Stimulated activated CD4-positive, alpha-beta T cell treated with anti-CD3 and anti-CD28 coated beads, Interleukin-4, amount 100 ng/mL, for 1 hour (primary cell): ENCODE results near the gene KRT7.

Experiments
- DNase-seq: peaks from one replicate; pipeline ENCODE4 v3.0.0-alpha.2; 2020

KRT7 gene

DNA sequence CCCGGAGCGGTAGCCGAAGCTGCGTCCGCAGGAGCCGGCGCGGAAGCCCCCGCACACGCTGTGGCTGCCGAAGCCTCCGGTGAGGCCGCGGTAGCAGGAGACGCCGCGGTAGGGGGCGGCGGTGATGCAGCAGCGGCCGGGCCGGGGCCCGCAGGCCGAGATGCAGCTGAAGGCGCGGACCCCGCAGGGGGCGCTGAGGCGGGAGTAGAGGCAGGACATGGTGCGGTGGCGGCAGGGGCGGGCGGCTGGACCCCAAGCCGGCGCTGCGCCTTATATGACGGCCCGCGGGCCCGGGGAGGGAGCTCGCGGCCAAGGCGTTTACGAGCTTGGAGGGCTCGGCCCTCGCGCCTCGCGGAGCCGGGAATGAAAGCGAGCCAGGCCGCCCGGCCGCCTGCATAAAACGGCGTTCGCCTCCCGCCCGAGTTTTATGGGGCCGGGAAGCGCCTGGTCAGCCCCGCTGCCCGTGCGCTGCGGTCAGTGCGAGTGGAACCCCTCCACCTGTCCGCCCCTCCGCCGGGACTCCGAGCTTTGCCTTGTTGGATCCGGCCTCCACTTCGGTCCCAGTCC is 25.4 kb downstream of the KRT7 start:
- no peak for DNase-seq

DNA sequence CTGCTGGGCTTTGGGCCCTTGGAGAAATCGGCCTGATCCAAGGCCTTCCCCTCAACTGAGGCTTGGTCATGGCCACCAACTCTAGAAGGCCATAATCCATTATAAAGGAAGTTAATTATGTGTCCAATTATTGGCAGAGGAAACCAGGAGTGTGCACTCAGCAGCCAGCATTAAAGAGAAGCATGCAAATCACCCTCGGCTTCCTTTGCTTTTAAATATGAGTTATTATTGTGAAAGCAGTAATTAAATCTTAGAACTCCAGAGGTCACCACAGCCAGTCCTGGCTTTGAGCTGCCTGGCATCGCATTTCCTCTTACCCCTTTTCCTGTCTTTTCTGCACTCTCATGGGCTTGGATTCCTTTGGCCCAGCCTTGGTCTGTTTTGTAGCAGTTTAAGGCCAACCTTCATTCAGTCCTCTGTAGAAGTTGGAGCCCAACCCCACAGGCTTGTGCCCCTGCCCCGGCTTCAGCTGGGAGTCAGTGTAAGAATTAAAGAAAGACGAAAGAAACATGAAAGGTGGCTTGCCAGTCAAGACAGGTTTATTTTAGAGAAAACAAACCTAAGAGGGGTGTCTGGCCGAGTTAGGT is 26.7 kb downstream of the KRT7 start:
- no peak for DNase-seq

DNA sequence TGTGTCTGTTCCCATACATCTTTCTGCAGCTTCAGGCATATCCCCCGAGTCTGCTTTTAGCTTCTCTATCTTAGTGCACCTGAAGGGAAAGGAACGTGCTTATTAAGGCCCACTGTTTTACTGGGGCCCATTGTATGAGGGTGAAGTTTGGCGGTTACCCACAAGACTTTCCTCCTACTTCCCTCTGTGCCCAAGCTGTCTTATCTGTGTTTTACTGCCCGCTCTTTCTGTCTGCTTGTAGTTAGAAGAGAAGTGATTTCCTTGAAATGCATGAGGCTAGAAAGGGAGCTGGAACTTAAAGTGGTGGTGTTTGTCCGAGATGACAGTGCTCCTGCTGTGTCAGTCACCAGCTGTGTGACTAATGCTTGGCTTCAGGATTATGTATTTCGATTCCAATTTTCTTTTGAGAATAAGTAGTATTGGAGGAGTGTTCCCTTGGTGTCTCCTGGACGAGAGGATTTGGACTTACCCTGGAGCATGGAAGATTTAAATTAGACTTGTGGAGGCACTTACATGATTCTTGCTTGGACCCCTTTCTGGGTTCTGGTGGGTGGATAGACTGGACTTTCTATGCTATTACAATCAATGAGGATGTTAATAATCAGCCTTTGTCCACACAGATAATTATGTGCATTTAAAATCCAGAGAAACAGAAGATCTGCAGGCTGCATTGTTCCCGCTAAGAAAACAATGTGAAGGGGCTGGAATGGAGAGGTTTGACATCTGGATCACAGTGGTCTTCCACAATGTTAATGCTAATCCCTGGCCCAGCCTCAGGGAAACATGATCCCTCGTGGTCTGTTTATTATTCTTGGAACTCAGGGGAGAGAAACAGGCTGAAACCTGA is 27.5 kb downstream of the KRT7 start:
- no peak for DNase-seq

DNA sequence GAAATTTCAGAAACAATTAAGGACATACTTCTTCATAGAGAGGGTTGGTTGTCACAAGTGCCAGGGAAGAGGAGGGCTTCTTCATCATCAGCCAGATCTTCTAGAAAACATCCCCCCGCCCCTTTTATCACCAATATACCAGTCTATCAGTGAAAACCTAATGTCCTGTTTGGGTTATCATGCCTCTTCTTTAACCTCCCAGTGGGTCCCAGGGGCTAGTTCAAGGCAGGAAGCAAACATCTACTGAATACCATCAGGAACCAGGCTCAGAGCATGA is 28.1 kb downstream of the KRT7 start:
- no peak for DNase-seq

DNA sequence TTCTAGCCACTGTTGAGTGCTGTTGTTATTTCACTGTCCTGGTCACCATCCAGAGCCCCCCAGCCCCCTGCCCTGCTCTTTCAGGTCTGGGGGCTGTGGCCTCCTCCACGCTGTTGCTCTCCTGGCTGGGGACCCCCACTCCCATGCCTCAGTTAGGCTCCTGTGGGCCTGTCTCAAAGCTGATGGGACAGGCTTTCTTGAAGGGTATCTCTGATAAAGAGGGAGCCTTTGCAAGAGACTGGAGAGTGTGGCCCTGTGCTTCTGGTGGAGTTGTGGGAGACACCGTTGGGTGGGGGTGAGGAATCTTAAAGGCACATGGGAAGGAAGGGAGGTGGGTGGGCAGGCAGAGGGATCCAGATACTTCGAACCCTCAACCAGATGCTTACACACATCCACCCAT is 29.2 kb downstream of the KRT7 start:
- DNase-seq = no peak

DNA sequence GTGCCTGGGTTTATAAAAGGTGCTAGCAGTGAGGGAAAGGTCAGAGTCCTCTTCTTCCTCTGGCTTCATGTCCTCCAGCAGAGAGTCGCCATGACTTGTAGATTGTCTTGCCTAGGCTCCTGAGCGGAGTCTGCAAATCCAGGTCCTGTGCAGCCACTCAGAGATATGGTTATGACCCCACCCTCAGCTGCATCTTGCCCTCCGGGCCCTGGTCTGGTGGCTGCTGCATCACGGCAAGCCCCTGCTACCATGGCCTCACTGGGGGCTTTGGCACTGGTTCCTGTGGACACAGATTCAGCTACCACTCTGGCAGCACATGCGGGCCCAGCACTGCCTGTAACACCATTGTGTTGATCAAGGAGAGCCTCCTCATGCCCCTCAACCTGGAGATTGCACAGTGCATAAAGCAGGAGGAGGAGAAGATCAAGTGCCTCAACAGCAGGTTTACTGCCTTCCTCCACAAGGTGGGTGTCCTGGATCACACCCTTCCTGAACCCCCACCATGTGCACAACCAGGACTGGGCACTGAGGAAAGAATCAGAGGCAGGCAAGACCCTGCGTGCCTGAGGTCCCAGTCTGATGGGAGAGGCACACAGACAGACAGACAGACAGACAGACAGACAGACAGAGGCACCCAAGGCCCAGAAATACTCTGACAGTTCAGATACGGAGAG is 30.9 kb downstream of the KRT7 start:
- no peak for DNase-seq

DNA sequence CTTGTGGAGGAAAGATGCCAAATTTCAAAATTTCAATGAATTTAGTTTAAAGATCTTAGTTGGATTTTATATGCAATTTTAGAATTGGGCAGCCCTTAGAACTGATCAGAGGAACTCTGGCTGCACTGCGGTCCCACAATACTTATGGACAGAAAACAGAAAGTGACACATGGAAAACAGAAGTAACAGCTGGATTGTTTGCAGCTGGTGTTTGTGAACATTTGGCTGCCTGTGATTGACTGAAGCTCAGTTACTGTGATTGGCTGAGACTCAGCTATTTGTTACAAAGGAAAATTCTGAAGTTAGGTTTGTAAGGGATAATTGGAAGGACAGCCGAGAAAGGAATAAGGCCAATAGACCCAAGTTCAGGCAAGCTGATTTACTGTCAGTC is 31.4 kb downstream of the KRT7 start:
- no peak for DNase-seq

DNA sequence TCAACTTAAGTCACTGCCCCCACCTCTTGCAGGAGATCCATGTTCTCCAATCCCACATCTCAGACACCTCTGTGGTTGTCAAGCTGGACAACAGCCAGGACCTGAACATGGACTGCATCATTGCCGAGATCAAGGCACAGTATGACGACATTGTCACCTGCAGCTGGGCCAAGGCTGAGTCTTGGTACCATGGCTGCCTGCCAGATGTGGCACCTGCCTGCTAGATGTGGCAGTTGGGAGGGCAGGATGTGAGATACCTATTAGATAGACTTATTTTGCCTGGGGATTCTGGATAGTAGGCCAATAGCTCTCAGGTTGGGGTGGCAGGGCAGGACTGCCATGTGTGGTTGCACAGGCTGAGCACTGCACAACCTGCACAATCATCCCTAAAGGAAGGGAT is 33.5 kb downstream of the KRT7 start:
- no peak for DNase-seq

DNA sequence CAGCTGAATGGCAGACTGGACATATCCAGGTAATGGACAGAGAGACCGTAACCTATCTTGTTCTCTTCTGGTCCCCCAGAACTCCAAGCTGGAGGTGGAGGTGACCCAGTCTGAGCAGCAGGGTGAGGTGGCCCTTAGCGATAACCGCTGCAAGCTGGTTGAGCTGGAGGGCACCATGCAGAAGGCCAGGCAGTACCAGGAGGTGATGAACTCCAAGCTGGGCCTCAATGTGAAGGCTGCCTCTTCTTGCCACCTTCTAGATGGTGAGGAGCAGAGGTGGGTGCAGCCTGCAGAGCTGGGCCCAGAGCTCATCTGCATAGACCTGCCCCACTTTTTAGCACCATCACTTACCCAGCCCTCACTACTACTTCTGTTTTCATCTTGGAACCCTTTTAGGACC is 34.2 kb downstream of the KRT7 start:
- no peak for DNase-seq

DNA sequence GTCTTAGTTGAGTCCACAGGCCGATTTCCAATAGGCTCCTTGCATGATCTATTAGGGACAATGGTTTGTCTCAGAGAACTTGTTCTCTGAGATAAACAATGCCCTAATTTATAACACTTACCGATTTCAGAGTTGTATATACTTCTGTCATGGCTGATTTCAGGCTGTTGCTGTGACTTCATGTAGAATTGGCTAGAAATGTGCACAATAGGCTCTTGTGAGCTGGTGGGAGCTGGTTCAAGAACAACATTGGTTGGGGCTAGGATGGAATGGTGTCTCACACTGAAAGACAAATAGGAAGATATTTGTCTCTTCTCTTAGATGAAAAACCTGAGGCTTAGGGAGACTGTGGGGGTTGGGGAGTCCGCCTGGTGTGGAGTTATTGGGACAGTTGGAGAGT is 34.7 kb downstream of the KRT7 start:
- no peak for DNase-seq

DNA sequence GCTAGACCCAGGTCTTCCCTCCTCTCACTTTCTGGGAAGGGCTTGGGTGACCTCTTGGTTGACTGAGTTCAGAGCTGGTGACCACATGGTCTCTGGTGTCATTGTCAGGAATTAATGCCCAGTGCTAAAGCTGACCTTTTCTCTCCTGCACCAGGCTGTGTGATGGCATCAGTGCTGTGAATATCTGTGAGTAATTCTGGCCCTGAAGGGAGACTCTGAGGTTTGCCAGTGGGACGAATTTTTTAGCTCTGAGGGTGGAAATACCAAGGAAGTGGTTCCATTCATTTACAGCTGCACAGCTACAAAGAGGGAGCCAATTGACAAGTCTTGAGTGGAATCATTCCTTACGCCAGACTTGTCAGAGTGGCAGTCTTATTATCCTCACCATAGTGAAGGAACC is 35.2 kb downstream of the KRT7 start:
- no peak for DNase-seq

DNA sequence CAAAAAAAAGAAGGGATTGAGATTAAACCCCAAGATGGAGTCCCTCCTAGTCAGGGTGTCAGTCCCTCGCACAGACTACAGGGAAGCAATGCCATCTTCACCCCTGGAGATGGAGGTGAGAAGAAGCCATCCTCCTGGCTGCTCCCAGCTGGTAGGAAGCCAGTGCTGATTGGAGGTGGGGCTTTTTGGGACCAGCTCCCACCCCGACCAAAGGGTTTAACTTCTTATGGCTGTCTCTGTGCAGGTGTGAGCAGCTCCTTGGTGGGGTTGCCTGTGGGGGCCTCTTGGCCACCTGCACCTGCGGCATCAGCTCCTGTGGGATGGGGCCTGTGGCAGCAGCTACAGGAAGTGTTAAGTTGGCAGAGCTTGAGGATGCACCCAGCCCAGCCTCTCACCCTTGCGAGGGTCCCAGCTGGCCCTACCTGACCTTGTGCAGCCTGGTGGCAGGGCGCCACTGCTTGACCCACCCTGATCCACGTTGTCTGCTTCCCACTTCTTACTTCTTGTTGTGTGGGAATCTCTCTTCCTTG is 37.6 kb downstream of the KRT7 start:
- no peak for DNase-seq

DNA sequence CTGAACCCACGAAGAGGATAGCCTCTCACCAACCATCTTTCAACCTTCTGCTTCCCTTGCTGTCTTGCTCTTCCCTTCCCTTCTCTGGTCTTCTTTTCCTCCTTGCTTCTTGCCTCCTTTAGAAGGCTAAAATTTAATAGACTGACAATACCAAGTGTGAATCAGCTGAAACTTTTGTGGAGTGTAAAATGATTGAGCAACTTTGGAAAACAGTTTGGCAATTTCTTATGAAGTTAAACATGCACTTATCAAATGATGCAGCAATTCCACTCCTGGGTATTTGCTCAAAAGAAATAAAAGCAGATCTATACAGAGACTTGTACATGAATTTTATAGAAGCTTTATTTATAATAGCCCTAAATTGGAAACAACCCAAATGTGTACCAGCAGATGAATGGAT is 38.1 kb downstream of the KRT7 start:
- DNase-seq = no peak

DNA sequence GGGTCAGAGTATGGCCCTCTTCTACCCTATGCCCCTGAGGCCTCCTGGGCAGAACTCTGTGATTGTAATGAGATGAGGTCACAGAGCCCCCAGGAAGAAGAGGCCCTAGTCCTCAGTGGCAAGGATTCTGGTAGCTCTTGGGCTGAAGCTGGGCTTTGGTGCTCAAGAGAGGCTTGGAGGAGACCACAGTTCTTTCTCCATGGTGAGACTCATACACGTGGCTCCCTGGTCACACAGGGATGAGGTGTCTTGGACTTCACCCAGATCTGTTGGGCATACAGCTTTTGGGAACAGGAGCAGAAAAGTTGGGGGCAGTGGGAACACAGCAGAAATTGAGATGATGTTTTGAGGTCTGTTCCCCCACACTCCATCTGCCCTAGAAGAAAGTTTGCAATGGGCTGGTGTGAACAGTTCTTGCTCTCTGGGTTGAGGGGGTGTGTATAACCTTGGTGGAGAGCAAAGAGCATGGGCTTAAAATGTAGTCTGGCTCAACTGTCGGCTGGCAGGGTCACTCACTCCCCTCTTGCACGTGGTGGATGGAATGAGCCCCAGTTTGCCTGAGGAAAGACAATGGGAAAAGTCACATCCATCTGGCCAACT is 41.6 kb downstream of the KRT7 start, which contains the start of gene KRT86:
KRT86 (plus strand) TSS at position 125 of the 600 bp plus-strand sequence. CDS start 27,272 bp downstream, outside the sequence.
- no peak for DNase-seq

DNA sequence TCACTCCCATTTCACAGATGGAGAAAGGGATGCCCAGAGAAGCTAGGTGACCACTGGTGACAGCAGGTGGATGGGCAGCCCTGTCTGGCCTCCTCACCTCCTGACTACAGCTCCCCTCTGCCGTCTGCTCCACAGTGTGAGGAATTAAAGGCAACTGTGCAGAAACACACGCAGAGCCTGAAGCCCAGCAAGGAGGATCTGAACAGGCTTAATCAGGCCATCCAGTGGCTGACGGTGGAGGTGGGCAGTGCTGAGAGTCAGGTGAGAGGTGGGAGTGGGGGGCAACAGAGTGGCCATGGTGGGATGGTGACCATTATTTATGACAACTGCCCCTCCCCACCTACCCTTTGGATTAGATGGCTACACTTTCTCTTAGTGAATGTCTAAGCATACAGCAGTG is 42.6 kb downstream of the KRT7 start:
- no peak for DNase-seq

DNA sequence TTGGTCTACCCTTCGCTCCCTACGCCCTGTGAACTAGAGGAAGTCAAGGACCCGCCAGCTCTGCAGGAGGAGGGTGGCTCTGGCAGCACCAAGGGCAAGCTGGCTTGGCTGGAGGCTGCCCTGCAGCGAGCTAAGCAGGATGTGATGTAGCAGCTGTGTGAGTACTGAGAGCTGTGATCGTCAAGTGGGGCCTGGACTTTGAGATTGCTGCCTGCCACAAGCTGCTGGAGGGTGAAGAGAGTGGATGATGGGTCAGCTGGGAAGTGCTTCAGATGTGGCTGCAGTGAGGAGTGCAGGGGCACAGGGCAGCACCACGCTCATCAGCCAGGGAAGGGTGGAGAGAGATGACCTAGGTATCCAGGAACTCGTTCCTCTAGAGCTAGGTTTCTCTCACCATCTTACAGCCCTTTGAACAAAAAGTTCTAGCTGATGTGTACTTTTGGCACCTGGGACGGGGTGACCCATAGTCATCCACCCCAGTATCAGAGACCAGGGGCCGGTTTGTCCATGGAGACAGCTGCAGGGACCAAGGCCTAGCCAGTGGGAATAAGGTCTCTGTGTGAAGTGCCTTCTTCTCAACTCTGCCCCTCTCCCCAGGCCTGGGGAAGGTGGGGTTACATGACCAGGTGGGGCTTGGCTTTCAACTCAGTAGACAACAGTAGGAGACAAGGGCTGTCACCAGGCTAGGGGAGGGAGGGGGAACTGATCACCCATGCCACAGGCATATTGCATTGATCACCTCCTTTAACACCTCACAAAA is 44.6 kb downstream of the KRT7 start:
- no peak for DNase-seq

DNA sequence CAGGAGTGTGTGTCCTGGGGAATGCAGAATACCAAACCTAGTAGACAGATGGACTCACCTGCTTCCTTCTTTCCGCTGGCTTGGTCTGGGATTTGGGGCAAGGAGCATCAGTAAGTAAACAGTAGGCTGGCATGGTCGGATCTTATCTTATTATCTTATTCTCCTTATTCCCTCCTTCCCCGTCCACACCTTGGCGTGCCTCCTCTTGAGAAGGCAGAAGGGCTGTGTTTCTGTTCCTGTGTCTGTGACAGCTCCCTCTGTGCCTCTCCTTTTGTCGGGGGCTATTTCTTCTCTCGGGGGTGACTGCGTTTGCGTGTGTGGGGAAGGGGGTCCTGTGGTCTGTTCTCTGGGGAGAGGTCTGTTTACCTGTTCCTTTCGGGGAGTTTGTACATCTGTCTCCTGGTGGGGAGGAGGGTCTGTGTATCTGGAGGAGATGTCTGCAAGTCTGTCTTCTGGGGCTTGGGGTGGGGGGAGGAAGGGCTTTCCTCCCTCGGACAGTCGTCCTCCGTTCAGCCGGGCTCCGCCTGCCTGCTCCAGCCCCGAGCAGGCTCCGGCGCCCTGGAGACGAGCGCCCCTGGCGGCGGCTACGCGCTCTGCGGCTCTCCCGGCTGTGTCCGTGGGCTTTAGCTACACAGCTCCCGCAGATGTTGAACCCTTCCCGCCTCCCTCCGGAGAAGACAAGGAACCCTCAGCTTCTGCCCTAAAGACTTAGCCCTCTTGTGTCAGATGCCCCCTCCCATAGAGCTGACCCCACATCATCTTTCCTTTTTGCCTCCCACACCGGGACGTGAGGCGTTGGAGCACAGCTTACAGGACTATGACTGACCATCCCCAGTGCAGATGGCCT is 45.8 kb downstream of the KRT7 start:
- DNase-seq = peak; percentile 76

DNA sequence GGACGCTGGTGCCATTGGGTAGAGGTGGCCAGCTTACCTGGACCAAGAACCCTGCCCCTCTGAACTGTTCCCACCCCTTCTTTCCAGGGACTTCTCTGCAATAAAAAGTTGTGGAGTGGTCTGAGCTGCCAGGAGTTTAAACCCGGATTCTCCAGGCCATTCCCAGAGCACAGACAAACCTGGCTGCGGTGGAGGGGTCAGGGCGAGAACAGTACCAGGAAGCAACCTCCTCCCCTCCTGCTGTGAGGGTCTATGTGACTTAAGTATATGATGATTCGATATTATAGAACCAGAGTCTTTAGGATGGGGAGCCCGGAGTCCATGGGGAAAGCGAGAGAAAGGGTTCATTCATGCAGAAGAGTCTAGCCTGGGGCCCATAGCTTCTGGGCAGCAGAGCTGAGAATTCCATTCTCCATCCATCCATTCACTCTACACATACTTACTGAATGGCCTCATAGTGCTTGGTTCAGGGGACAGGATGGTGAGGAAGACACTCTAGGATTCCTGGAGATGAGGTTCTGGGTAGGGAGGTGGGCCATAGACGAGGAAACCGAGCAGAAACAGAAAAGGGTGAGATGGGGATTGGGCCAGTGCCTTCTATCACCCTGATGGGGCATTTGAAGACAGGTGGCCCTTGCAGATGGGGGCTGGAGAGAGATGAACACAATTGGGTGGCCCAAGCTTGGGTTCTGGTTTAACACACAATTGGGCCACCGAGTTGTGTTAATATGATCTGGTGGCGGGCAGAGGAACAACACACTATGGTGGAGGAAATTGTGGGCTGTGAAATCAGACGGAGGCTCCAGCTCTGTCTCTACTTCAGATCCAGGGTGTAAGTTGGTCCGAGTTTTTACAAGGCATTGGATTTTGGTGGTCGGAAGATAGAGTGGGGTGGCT is 46.6 kb downstream of the KRT7 start:
- DNase-seq = no peak

DNA sequence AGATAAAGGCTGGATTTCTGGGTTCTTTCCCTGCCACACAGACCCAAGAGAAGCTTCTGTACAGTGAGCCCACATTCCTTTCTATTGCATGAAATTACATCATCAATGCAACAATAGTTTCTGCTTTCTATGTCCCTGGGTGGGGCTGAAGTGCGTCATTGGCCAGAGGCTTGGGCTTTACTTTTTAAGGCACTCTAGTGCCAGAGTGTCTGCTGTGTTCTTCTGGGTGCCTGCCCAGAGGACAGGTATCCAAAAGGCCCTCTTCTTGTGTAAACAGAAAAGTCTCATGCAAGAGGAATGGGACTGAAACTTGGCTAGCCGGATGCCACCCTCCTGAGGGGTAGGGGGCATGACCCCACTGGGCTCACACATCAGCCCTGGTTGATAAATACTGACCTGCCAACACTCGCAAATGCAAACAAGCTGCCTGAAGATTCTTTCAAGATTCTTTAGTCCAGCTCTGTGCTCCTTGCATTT is 47.3 kb downstream of the KRT7 start:
- DNase-seq = no peak

DNA sequence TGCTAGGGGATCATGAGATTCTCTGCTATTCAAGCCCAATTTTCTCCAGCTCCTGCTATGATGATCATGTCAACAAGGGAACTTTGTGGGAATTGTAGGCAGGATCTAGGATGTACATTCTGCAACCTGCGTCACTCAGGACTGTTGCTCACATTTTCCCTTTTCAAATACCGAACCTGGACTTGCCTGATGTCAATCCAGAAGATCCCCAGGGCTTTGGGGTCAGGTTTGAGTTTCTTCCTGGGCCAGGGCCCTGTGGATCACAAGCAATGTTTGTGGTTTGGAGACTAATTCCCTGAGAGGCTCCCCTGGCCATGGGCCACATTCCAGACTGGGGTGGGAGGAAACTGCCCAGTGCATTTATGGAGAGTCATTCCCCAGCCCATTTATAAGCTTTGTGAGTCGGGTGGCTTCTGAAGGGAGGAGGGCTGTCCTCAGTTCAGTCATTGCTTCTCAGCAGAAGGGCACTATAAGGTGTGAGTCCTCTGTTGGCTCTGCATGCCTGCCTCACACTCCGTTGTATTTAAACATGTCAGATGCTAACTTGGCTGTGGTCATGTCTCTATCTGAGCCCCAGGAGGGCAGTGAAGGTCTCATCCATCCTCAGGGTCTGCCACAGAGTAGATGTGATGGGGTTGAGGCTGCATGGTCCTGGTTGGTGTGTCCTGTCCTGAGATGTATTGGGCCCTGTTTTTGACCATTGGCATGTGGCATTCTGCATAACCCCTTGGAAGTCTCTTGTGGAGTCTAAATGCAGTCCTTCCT is 47.9 kb downstream of the KRT7 start:
- DNase-seq = no peak
